Trophoblast cell (in vitro differentiated cells and primary cell): ENCODE measurements around the gene ZNF672.

Experiments
- DNase-seq, 2 donors: peaks; one replicate each; pipeline ENCODE4 v3.0.0-alpha.2; 2016
- H2AFZ ChIP-seq: 2 replicates; pipeline ENCODE4 v1.6.1; 2013; ENCODE audit warnings: low read length, moderate library complexity, mild to moderate bottlenecking; ENCODE audit not compliant: insufficient read depth, poor library complexity
- H2AK5ac ChIP-seq: 2 replicates; pipeline ENCODE4 v1.6.1; 2013; ENCODE audit warnings: mild to moderate bottlenecking, low read length
- H2BK120ac ChIP-seq: 2 replicates; pipeline ENCODE4 v1.6.1; 2013; ENCODE audit warnings: low read length, mild to moderate bottlenecking, moderate library complexity; ENCODE audit not compliant: insufficient read depth, poor library complexity
- H2BK12ac ChIP-seq: 2 replicates; pipeline ENCODE4 v1.6.1; 2013; ENCODE audit warnings: mild to moderate bottlenecking, low read length, moderate library complexity
- H2BK5ac ChIP-seq: 2 replicates; pipeline ENCODE4 v1.6.1; 2013; ENCODE audit warnings: low read length, low read depth, moderate library complexity, mild to moderate bottlenecking; ENCODE audit not compliant: poor library complexity
- H3K14ac ChIP-seq: 2 replicates; pipeline ENCODE4 v1.6.1; 2013; ENCODE audit warnings: mild to moderate bottlenecking, low read length
- H3K18ac ChIP-seq: 2 replicates; pipeline ENCODE4 v1.6.1; 2013; ENCODE audit warnings: mild to moderate bottlenecking, low read length
- H3K23ac ChIP-seq: 2 replicates; pipeline ENCODE4 v1.6.1; 2013; ENCODE audit warnings: low read length
- H3K27ac ChIP-seq: 2 replicates; pipeline ENCODE4 v1.5.1; 2013; ENCODE audit warnings: low read depth, mild to moderate bottlenecking, inconsistent platforms, low read length, moderate library complexity
- H3K27me3 ChIP-seq: 2 replicates; pipeline ENCODE4 v1.6.1; 2013; ENCODE audit warnings: inconsistent platforms, mild to moderate bottlenecking, low read length, moderate library complexity; ENCODE audit not compliant: insufficient read depth
- H3K36me3 ChIP-seq, 2 experiments: 1 replicate in 1 of 2; 2 replicates in 1 of 2; pipeline ENCODE4 v1.6.1; 2013; ENCODE audit warnings: low read length in 2 of 2, mild to moderate bottlenecking in 2 of 2, moderate library complexity in 1 of 2; ENCODE audit not compliant: insufficient read depth in 2 of 2, control insufficient read depth in 1 of 2
- H3K4ac ChIP-seq: 2 replicates; pipeline ENCODE4 v1.6.1; 2013; ENCODE audit warnings: low read depth, mild to moderate bottlenecking, low read length, moderate library complexity
- H3K4me1 ChIP-seq, 2 experiments: 1 replicate in 1 of 2; 2 replicates in 1 of 2; pipeline ENCODE4 v1.6.1; 2013; ENCODE audit warnings: low read length in 2 of 2, mild to moderate bottlenecking in 2 of 2, moderate library complexity in 1 of 2; ENCODE audit not compliant: insufficient read depth in 2 of 2, control insufficient read depth in 1 of 2
- H3K4me2 ChIP-seq: 2 replicates; pipeline ENCODE4 v1.6.1; 2013; ENCODE audit warnings: inconsistent platforms, mild to moderate bottlenecking, low read length, moderate library complexity
- H3K4me3 ChIP-seq: 2 replicates; pipeline ENCODE4 v1.5.1; 2013; ENCODE audit warnings: mild to moderate bottlenecking, low read depth, low read length, inconsistent platforms
- H3K79me1 ChIP-seq: one replicate; pipeline ENCODE4 v1.6.1; 2013; ENCODE audit warnings: low read length
- H3K79me2 ChIP-seq: 2 replicates; pipeline ENCODE4 v1.6.1; 2013; ENCODE audit warnings: low read length, mild to moderate bottlenecking; ENCODE audit not compliant: control insufficient read depth, insufficient read depth, poor library complexity
- H3K9ac ChIP-seq: 2 replicates; pipeline ENCODE4 v1.6.1; 2013; ENCODE audit warnings: mild to moderate bottlenecking, low read length
- H3K9me3 ChIP-seq: 2 replicates; pipeline ENCODE4 v1.6.1; 2013; ENCODE audit warnings: low read depth, mild to moderate bottlenecking, control low read depth, inconsistent platforms, low read length; ENCODE audit not compliant: insufficient read depth
- H4K12ac ChIP-seq: 2 replicates; pipeline ENCODE4 v1.6.1; 2013; ENCODE audit warnings: low read depth, mild to moderate bottlenecking, low read length, moderate library complexity
- H4K8ac ChIP-seq: 2 replicates; pipeline ENCODE4 v1.6.1; 2013; ENCODE audit warnings: low read depth, mild to moderate bottlenecking, low read length, moderate library complexity
- H4K91ac ChIP-seq: one replicate; pipeline ENCODE4 v1.6.1; 2013; ENCODE audit warnings: low read depth, mild to moderate bottlenecking, low read length, moderate library complexity
- WGBS: extraction: QIAGEN DNeasy Blood & Tissue Kit; methylation state at CpG from one replicate; pipeline ENCODE4 v1.1.7; 2013; ENCODE audit warnings: missing lambda C conversion rate; ENCODE audit not compliant: insufficient read length, insufficient coverage; ENCODE audit errors: extremely low coverage; 5-methylcytosine and 5-hydroxymethylcytosine counted together

The ZNF672 gene

DNA sequence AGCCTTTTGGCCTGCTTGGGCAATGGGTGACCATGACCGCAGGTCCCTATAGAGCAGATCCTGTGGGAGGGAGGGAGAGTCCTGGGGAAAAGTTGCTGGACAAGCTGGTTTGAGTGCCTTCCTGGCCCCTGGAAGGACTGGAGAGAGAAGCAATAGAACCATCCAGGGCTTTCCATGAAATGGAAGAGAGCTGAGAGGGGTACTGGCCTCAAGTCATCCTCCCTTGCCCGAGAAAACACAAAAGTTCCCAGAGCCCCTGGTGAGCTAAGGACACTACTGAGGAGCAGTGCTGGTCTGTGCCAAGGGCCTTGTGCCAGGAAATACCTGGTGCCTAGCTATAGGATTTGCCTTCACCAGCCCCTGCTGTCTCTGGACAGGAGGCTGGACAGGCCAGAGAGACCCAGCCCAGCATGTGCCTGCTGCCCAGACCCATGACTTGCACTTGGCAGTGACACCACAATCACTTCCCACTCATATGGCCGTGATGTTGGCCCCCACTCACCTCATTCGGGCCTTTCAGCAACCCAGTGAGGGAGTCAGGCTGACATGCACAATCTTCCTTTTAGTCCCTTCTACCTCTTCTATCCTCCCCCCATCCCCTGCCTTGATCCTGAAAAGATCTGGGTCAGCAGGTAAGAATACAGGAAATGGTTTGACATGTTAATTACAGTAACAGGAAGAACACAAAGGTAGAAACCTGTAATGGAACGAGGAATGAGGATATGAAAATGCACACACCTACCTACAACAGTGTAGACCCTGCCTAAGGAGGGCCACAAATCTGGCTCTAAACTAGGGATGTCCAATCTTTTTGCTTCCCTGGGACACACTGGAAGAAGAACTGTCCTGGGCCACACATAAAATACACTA is 19.3 kb upstream of the ZNF672 start:
- peak overlapping the region; percentile 34 for H3K18ac ChIP-seq
- no CpG with 5 or more reads among the region's 5 CpGs for WGBS
- no peak overlapping the region for H3K4me2 ChIP-seq

DNA sequence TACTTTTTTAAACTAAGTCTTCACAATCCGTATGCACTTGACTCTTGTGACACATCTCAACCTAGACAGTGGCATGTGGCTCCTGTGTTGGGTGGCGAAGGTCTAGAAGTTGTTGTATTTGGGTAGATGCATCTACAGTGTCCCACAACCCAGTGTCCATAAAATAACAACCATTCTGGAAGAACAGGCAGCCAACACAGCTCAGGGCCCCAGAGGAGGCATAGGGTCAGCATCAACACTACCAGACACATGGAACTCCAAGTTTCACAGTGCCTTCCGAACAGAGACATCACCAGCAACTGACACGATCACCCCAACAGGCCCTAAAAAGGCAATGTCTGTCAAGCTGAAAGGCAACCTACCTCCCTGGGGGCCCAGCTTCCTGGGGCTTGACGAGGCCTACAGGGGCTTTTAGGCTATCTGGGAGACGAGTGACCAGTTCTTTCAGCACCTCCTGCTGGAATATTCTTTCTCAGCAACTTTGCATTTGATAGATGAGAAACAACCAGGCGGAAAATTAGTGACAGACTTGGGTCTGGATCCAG is 17.9 kb upstream of the ZNF672 start:
- H3K27ac ChIP-seq, result no peak overlapping the region
- peak overlapping the region; percentile 12 for H3K4ac ChIP-seq
- H2BK12ac ChIP-seq, result no peak overlapping the region
- H2BK5ac ChIP-seq, result no peak overlapping the region
- H3K4me2 ChIP-seq, result no peak overlapping the region
- no peaks in the 10 kb centered on the region for H3K27me3 ChIP-seq
- no peak overlapping the region for H2AFZ ChIP-seq
- H4K12ac ChIP-seq, result no peak overlapping the region
- no peak overlapping the region for H3K14ac ChIP-seq
- H3K36me3 ChIP-seq, result peaks cover 34 to 57% of the 10 kb centered on the region in 2 experiments
- no peaks in the 10 kb centered on the region for H3K9me3 ChIP-seq
- H4K8ac ChIP-seq, result no peak overlapping the region
- H4K91ac ChIP-seq, result no peak overlapping the region
- no peaks in the 10 kb centered on the region for H3K79me1 ChIP-seq
- H3K18ac ChIP-seq, result no peak overlapping the region
- H3K23ac ChIP-seq, result no peak overlapping the region
- WGBS, result 100% methylated on average over 1 of the region's 7 CpGs
- no peak overlapping the region for H3K4me3 ChIP-seq
- DNase-seq, result no peak
- peaks cover 1% of the 10 kb centered on the region for H3K79me2 ChIP-seq
- H3K9ac ChIP-seq, result no peak overlapping the region
- peaks cover 15 to 21% of the 10 kb centered on the region in 2 experiments for H3K4me1 ChIP-seq
- no peak overlapping the region for H2BK120ac ChIP-seq
- no peak overlapping the region for H2AK5ac ChIP-seq

More for the DNA sequence above, 19.3 kb upstream of the ZNF672 start:
- no peaks in the 10 kb centered on the region for H3K79me2 ChIP-seq
- no peak overlapping the region for H3K9ac ChIP-seq
- no peaks in the 10 kb centered on the region for H3K27me3 ChIP-seq
- H3K4ac ChIP-seq, result peak overlapping the region; percentile 29
- H3K23ac ChIP-seq, result no peak overlapping the region
- H3K36me3 ChIP-seq, result peaks cover 34 to 60% of the 10 kb centered on the region in 2 experiments
- no peak overlapping the region for H4K91ac ChIP-seq
- no peak for DNase-seq
- no peak overlapping the region for H3K27ac ChIP-seq
- H2AK5ac ChIP-seq, result no peak overlapping the region
- no peak overlapping the region for H2AFZ ChIP-seq
- H3K14ac ChIP-seq, result no peak overlapping the region
- no peak overlapping the region for H3K4me3 ChIP-seq
- no peak overlapping the region for H2BK12ac ChIP-seq
- no peak overlapping the region for H2BK5ac ChIP-seq
- no peaks in the 10 kb centered on the region for H3K79me1 ChIP-seq
- peaks cover 7 to 12% of the 10 kb centered on the region in 2 experiments for H3K4me1 ChIP-seq
- no peak overlapping the region for H4K8ac ChIP-seq
- no peak overlapping the region for H2BK120ac ChIP-seq
- no peak overlapping the region for H4K12ac ChIP-seq
- H3K9me3 ChIP-seq, result no peaks in the 10 kb centered on the region

GRCh38 chr1:248821101-248821500 is 16.9 kb upstream of the ZNF672 start:
- Histone ChIP-seq H2AK5ac (no peak overlapping the region), H2BK120ac (no peak overlapping the region), H3K27me3 (no peaks in the 10 kb centered on the region), H3K79me1 (peaks cover 7% of the 10 kb centered on the region), H3K14ac (no peak overlapping the region), H3K4me1 (peaks cover 18 to 24% of the 10 kb centered on the region in 2 experiments), H2BK12ac (no peak overlapping the region), H4K12ac (no peak overlapping the region), H4K8ac (no peak overlapping the region), H2BK5ac (no peak overlapping the region), H3K27ac (no peak overlapping the region), H3K23ac (no peak overlapping the region), H3K4me2 (no peak overlapping the region), H4K91ac (no peak overlapping the region), H3K9me3 (no peaks in the 10 kb centered on the region), H3K36me3 (peaks cover 30 to 51% of the 10 kb centered on the region in 2 experiments), H3K4ac (no peak overlapping the region), H2AFZ (no peak overlapping the region), H3K18ac (peak overlapping the region; percentile 6), H3K79me2 (peaks cover 7% of the 10 kb centered on the region), H3K9ac (no peak overlapping the region), H3K4me3 (no peak overlapping the region)
- no CpG with 5 or more reads among the region's 3 CpGs for WGBS
- DNase-seq, result peak; percentile 42 to 53

- H2BK120ac ChIP-seq, result no peak overlapping the region
- H3K9ac ChIP-seq, result no peak overlapping the region
- no peak overlapping the region for H3K18ac ChIP-seq
- no peak overlapping the region for H2AFZ ChIP-seq
- no peak overlapping the region for H4K12ac ChIP-seq
- no peak for DNase-seq
- no peaks in the 10 kb centered on the region for H3K9me3 ChIP-seq
- no peak overlapping the region for H4K91ac ChIP-seq
- H3K4me1 ChIP-seq, result peaks cover 18 to 24% of the 10 kb centered on the region in 2 experiments
- H2BK5ac ChIP-seq, result no peak overlapping the region
- H3K4me2 ChIP-seq, result no peak overlapping the region
- no CpG with 5 or more reads among the region's 7 CpGs for WGBS
- H2BK12ac ChIP-seq, result no peak overlapping the region
- H4K8ac ChIP-seq, result no peak overlapping the region
- H3K36me3 ChIP-seq, result peaks cover 25 to 46% of the 10 kb centered on the region in 2 experiments
- H3K79me1 ChIP-seq, result peaks cover 10% of the 10 kb centered on the region
- H3K14ac ChIP-seq, result no peak overlapping the region
- no peak overlapping the region for H3K27ac ChIP-seq
- H2AK5ac ChIP-seq, result no peak overlapping the region
- H3K23ac ChIP-seq, result no peak overlapping the region
- no peak overlapping the region for H3K4me3 ChIP-seq
- peaks cover 9% of the 10 kb centered on the region for H3K79me2 ChIP-seq
- H3K27me3 ChIP-seq, result no peaks in the 10 kb centered on the region
- peak overlapping the region; percentile 2 for H3K4ac ChIP-seq
Observed at GRCh38 chr1:248821641-248822040, 16.4 kb upstream of the ZNF672 start.
